Upper lobe of left lung (tissue), 6 donors: Measurements from ENCODE around the gene DDIT3. TPM values are rescaled to one million over a fixed set of nuclear protein-coding genes. Genes with fewer than 3 reads are reported as not detected.

Experiments
- ATAC-seq, 2 donors: fragments of 200-7000 bp; cut with Tn5 transposase; one replicate each; pipeline ENCODE4 v1.9.1; 2022; ENCODE audit warnings: mild to moderate bottlenecking in 2 of 2, moderate library complexity in 2 of 2; ENCODE audit not compliant: low FRiP score in 2 of 2
- DNase-seq, 2 donors: peaks; one replicate each; pipeline ENCODE4 v3.0.0-alpha.2; 2019 to 2020
- H3K27ac ChIP-seq, 4 donors: fragments of 200-600 bp; sonication (generic); one replicate each; pipeline ENCODE4 v1.5.1; 2016 to 2019
- H3K27me3 ChIP-seq, 4 donors: fragments of 200-600 bp; sonication (generic); one replicate each; pipeline ENCODE4 v1.5.1; 2017 to 2019
- H3K36me3 ChIP-seq, 4 donors: fragments of 200-600 bp; sonication (generic); one replicate each; pipeline ENCODE4 v1.5.1; 2016 to 2019
- H3K4me1 ChIP-seq, 4 donors: fragments of 200-600 bp; sonication (generic); one replicate each; pipeline ENCODE4 v1.5.1; 2018 to 2019
- H3K4me3 ChIP-seq, 4 donors: fragments of 200-600 bp; sonication (generic); one replicate each; pipeline ENCODE4 v1.5.1; 2017 to 2019; ENCODE audit warnings: mild to moderate bottlenecking in 2 of 4, moderate library complexity in 1 of 4
- H3K9me3 ChIP-seq, 4 donors: fragments of 200-600 bp; sonication (generic); one replicate each; pipeline ENCODE4 v1.5.1; 2018 to 2019
- EP300 ChIP-seq, 4 donors: sonication (generic); formaldehyde crosslinking; IDR thresholded peaks; one replicate each; pipeline ENCODE4 v1.5.1; 2017; ENCODE audit warnings: antibody characterized with exemption in 4 of 4, control low read depth in 2 of 4
- POLR2A ChIP-seq, 4 donors: fragments of 450-650 bp; IDR thresholded peaks; one replicate each; pipeline ENCODE4 v1.5.1; 2016 to 2017; ENCODE audit warnings: antibody characterized with exemption in 4 of 4, mild to moderate bottlenecking in 2 of 4
- POLR2AphosphoS5 ChIP-seq, 2 donors: sonication (generic); formaldehyde crosslinking; IDR thresholded peaks; one replicate each; pipeline ENCODE4 v1.5.1; 2017; ENCODE audit warnings: antibody characterized with exemption in 2 of 2
- WGBS, 2 donors: methylation state at CpG; one replicate each; pipeline ENCODE4 v1.1.5; 2017 to 2018; 5-methylcytosine and 5-hydroxymethylcytosine counted together
- total RNA-seq, 6 donors: library from RNA; depleted of rRNA in 4 of 6; stranded (reverse); fragments of >200 nt in 4 of 6; gene quantifications; one replicate each; pipeline versions ENCODE4 v1.1.0 to v1.2.1, GENCODE V29; 2016 to 2021
- TF ChIP-seq, protein P1 (sequence below), 6 experiments: fragments of 450-650 bp in 4 of 6; fragments of 200-600 bp in 2 of 6; sonication (generic) in 2 of 6; IDR thresholded peaks; one replicate each; pipeline ENCODE4 v1.5.1; 2016 to 2019; ENCODE audit warnings: antibody characterized with exemption in 6 of 6
- donor health status: DM: no; HTN: no; CAD: no; lungs with moderate emphysema.
- donor health status: DM: no; HTN: yes; CAD: no; lungs with severe emphysema.

Gene DDIT3
- total RNA-seq, 6 donors from 2014 or later = 26.1 to 45.1 (median 33.1) TPM

GRCh38 chr12:57550641-57551549 is 30.6 kb upstream of the DDIT3 start:
- H3K27me3 ChIP-seq = peaks cover 0 to 18% (median 10%) of the 10 kb centered on the region in 4 donors
- 64 to 70% methylated on average over 7 of the region's 7 CpGs for WGBS, 2 donors
- no peak for ATAC-seq
- no peak for DNase-seq
- peaks cover 15 to 28% (median 17%) of the 10 kb centered on the region in 4 donors for H3K4me1 ChIP-seq
- no peaks in the 10 kb centered on the region for H3K9me3 ChIP-seq
- no peak overlapping the region for H3K4me3 ChIP-seq
- TF ChIP-seq, protein P1, sequence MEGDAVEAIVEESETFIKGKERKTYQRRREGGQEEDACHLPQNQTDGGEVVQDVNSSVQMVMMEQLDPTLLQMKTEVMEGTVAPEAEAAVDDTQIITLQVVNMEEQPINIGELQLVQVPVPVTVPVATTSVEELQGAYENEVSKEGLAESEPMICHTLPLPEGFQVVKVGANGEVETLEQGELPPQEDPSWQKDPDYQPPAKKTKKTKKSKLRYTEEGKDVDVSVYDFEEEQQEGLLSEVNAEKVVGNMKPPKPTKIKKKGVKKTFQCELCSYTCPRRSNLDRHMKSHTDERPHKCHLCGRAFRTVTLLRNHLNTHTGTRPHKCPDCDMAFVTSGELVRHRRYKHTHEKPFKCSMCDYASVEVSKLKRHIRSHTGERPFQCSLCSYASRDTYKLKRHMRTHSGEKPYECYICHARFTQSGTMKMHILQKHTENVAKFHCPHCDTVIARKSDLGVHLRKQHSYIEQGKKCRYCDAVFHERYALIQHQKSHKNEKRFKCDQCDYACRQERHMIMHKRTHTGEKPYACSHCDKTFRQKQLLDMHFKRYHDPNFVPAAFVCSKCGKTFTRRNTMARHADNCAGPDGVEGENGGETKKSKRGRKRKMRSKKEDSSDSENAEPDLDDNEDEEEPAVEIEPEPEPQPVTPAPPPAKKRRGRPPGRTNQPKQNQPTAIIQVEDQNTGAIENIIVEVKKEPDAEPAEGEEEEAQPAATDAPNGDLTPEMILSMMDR (IDR thresholded peaks at IDR 0.05) = no peak
- TF ChIP-seq POLR2A (IDR thresholded peaks at IDR 0.05) (no peak), POLR2AphosphoS5 (IDR thresholded peaks at IDR 0.05) (no peak), EP300 (IDR thresholded peaks at IDR 0.05) (no peak)
- H3K27ac ChIP-seq = no peak overlapping the region
- H3K36me3 ChIP-seq = no peaks in the 10 kb centered on the region

- Histone ChIP-seq H3K9me3 (no peaks in the 10 kb centered on the region), H3K36me3 (no peaks in the 10 kb centered on the region), H3K4me3 (peak within 1 kb of the TSS in 3 of 4 donors; percentile 23 to 43 (median 36)), H3K27me3 (peaks cover 0 to 18% (median 10%) of the 10 kb centered on the region in 4 donors), H3K27ac (no peak within 1 kb of the TSS), H3K4me1 (peaks cover 23 to 36% (median 25%) of the 10 kb centered on the region in 4 donors)
- DNase-seq = peak; percentile 28 to 89
- ATAC-seq = no peak
- TF ChIP-seq, protein P1 (IDR thresholded peaks at IDR 0.05) = no peak
- TF ChIP-seq EP300 (IDR thresholded peaks at IDR 0.05) (no peak), POLR2AphosphoS5 (IDR thresholded peaks at IDR 0.05) (no peak), POLR2A (IDR thresholded peaks at IDR 0.05) (no peak)
- WGBS, 2 donors = 6 to 11% methylated on average over 25 to 41 of the region's 52 CpGs
Measured at GRCh38 chr12:57549909-57550640, 29.8 kb upstream of the DDIT3 start, which contains the start of gene KIF5A. Gene KIF5A (plus strand): TSS chr12:57550044. CDS start chr12:57550272, 228 bp downstream.

DNA sequence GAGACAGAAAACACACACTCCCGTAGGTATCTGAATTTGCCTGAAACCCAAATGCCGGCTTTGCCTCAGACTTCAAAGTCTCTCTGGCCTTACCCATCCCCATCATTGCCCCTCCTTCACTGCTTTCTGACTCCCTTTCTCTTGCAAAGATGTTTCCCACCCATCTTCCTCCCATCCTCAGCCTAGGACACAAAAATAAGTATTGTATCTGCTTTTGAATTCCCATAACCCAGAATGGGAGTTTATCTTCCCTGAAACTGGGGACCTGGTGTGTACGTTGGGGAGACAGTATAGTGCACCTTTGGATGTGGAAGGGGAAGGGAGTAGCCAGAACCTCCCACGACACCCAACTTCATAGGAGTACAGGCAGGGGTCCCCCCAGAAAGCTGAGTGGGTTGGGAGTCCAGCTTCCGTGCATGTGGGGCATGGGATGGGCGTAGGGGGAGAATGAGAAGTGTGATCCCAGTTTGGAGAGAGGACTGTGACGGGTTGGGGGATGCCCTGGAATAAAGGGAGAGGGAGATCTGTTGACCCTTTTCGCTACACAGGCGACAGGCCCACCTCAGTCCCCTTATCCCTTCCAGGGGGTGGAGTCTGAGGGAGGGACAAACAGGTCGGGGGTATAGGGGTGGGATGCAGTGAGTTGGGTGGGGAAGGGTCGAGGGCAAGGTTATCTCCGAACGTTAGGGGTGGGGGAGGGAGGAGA is 29.0 kb upstream of the DDIT3 start:
- Histone ChIP-seq H3K9me3 (no peaks in the 10 kb centered on the region), H3K4me1 (peaks cover 28 to 44% (median 30%) of the 10 kb centered on the region in 4 donors), H3K4me3 (peak overlapping the region in 3 of 4 donors; percentile 23 to 43 (median 36)), H3K27ac (no peak overlapping the region), H3K27me3 (peaks cover 0 to 18% (median 10%) of the 10 kb centered on the region in 4 donors), H3K36me3 (no peaks in the 10 kb centered on the region)
- DNase-seq (no peak), ATAC-seq (no peak)
- TF ChIP-seq, protein P1 (IDR thresholded peaks at IDR 0.05) = no peak
- TF ChIP-seq EP300 (IDR thresholded peaks at IDR 0.05) (no peak), POLR2A (IDR thresholded peaks at IDR 0.05) (no peak), POLR2AphosphoS5 (IDR thresholded peaks at IDR 0.05) (no peak)
- WGBS, 2 donors = 44 to 57% methylated on average over 10 to 13 of the region's 13 CpGs

DNA sequence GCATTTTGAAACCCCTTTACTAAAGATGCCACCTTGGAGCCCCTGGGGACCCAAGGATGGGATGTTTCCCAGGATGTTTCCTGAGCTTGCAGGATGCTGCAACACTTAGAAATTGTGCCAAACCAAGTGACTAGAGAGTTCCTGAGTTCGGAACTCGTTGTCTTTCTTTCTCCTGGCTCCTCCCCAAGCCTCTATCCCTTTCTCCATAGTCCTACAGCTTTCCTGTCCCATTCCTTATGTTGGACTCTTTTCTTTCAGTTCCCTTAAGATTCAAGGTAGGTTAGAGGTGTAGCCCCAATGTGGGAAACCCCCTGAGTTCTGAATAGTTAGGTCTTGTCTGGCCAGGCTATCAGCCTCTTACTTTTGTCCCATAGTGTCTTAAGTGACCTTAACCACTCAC is 28.2 kb upstream of the DDIT3 start:
- 37 to 40% methylated on average over 2 of the region's 2 CpGs for WGBS, 2 donors
- H3K9me3 ChIP-seq = no peaks in the 10 kb centered on the region
- no peak overlapping the region for H3K27ac ChIP-seq
- TF ChIP-seq, protein P1 (IDR thresholded peaks at IDR 0.05) = no peak
- TF ChIP-seq EP300 (IDR thresholded peaks at IDR 0.05) (no peak), POLR2A (IDR thresholded peaks at IDR 0.05) (no peak), POLR2AphosphoS5 (IDR thresholded peaks at IDR 0.05) (no peak)
- peaks cover 0 to 18% (median 10%) of the 10 kb centered on the region in 4 donors for H3K27me3 ChIP-seq
- H3K4me3 ChIP-seq = no peak overlapping the region
- no peak for DNase-seq
- no peaks in the 10 kb centered on the region for H3K36me3 ChIP-seq
- no peak for ATAC-seq
- peaks cover 28 to 49% (median 32%) of the 10 kb centered on the region in 4 donors for H3K4me1 ChIP-seq
